ENCODE measurements around the gene HDAC7.

HDAC7 gene

GRCh38 chr12:47858511-47859266, 39.0 kb upstream of the HDAC7 start:
- Histone ChIP-seq H3K27me3 (ENCODE audit: control insufficient read depth, insufficient read depth, low read length) (no peaks in the 10 kb centered on the region), H3K9ac (ENCODE audit: low read depth, low read length) (no peak overlapping the region), H3K36me3 (ENCODE audit: insufficient read depth, low read length) (peaks cover 14% of the 10 kb centered on the region)

GRCh38 chr12:47856721-47857575, 37.2 kb upstream of the HDAC7 start:
- Histone ChIP-seq H3K9ac (ENCODE audit: low read depth, low read length) (no peak overlapping the region), H3K4me3 (ENCODE audit: low read length) (no peak overlapping the region), H3K4me2 (ENCODE audit: low read length) (no peak overlapping the region), H3K36me3 (ENCODE audit: insufficient read depth, low read length) (peaks cover 14% of the 10 kb centered on the region), H3K27me3 (ENCODE audit: control insufficient read depth, insufficient read depth, low read length) (no peaks in the 10 kb centered on the region), H3K4me1 (ENCODE audit: control insufficient read depth, insufficient read depth, low read length) (no peaks in the 10 kb centered on the region), H3K9me3 (replicated peaks; ENCODE audit: low read length) (no peaks in the 10 kb centered on the region)

More at GRCh38 chr12:47858511-47859266, 39.0 kb upstream of the HDAC7 start:
- no peaks in the 10 kb centered on the region for H3K9me3 ChIP-seq (replicated peaks; ENCODE audit: low read length)
- no peak overlapping the region for H3K4me2 ChIP-seq (ENCODE audit: low read length)
- H3K4me3 ChIP-seq (ENCODE audit: low read length), result no peak overlapping the region
- H3K4me1 ChIP-seq (ENCODE audit: control insufficient read depth, insufficient read depth, low read length), result no peaks in the 10 kb centered on the region

- Histone ChIP-seq H3K27me3 (ENCODE audit: control insufficient read depth, insufficient read depth, low read length) (no peaks in the 10 kb centered on the region), H3K36me3 (ENCODE audit: insufficient read depth, low read length) (peaks cover 11% of the 10 kb centered on the region), H3K9me3 (replicated peaks; ENCODE audit: low read length) (no peaks in the 10 kb centered on the region), H3K4me1 (ENCODE audit: control insufficient read depth, insufficient read depth, low read length) (peaks cover 3% of the 10 kb centered on the region), H3K4me2 (ENCODE audit: low read length) (no peak overlapping the region), H3K9ac (ENCODE audit: low read depth, low read length) (no peak overlapping the region), H3K4me3 (ENCODE audit: low read length) (no peak overlapping the region)
Measured at GRCh38 chr12:47856094-47856493, 36.4 kb upstream of the HDAC7 start.

- H3K4me1 ChIP-seq (ENCODE audit: control insufficient read depth, insufficient read depth, low read length), result peaks cover 3% of the 10 kb centered on the region
- no peak overlapping the region for H3K4me3 ChIP-seq (ENCODE audit: low read length)
- no peaks in the 10 kb centered on the region for H3K9me3 ChIP-seq (replicated peaks; ENCODE audit: low read length)
- H3K27me3 ChIP-seq (ENCODE audit: control insufficient read depth, insufficient read depth, low read length), result no peaks in the 10 kb centered on the region
- no peak overlapping the region for H3K4me2 ChIP-seq (ENCODE audit: low read length)
- peaks cover 11% of the 10 kb centered on the region for H3K36me3 ChIP-seq (ENCODE audit: insufficient read depth, low read length)
- H3K9ac ChIP-seq (ENCODE audit: low read depth, low read length), result no peak overlapping the region
Measured at GRCh38 chr12:47855502-47855901, 35.8 kb upstream of the HDAC7 start.

GRCh38 chr12:47854531-47854930, 34.8 kb upstream of the HDAC7 start:
- Histone ChIP-seq H3K9me3 (replicated peaks; ENCODE audit: low read length) (no peaks in the 10 kb centered on the region), H3K4me2 (ENCODE audit: low read length) (no peak overlapping the region), H3K27me3 (ENCODE audit: control insufficient read depth, insufficient read depth, low read length) (no peaks in the 10 kb centered on the region), H3K36me3 (ENCODE audit: insufficient read depth, low read length) (peaks cover 11% of the 10 kb centered on the region), H3K9ac (ENCODE audit: low read depth, low read length) (no peak overlapping the region), H3K4me1 (ENCODE audit: control insufficient read depth, insufficient read depth, low read length) (peaks cover 3% of the 10 kb centered on the region), H3K4me3 (ENCODE audit: low read length) (no peak overlapping the region)

- Histone ChIP-seq H3K36me3 (ENCODE audit: insufficient read depth, low read length) (peaks cover 11% of the 10 kb centered on the region), H3K4me3 (ENCODE audit: low read length) (no peak overlapping the region), H3K27me3 (ENCODE audit: control insufficient read depth, insufficient read depth, low read length) (no peaks in the 10 kb centered on the region), H3K9me3 (replicated peaks; ENCODE audit: low read length) (no peaks in the 10 kb centered on the region), H3K9ac (ENCODE audit: low read depth, low read length) (no peak overlapping the region), H3K4me1 (ENCODE audit: control insufficient read depth, insufficient read depth, low read length) (peaks cover 3% of the 10 kb centered on the region), H3K4me2 (ENCODE audit: low read length) (no peak overlapping the region)
Measured at GRCh38 chr12:47852096-47852571, 32.4 kb upstream of the HDAC7 start.

GRCh38 chr12:47851303-47851952, 31.7 kb upstream of the HDAC7 start:
- H3K4me3 ChIP-seq (ENCODE audit: low read length), result no peak overlapping the region
- H3K36me3 ChIP-seq (ENCODE audit: insufficient read depth, low read length), result peaks cover 11% of the 10 kb centered on the region
- H3K4me2 ChIP-seq (ENCODE audit: low read length), result no peak overlapping the region
- H3K27me3 ChIP-seq (ENCODE audit: control insufficient read depth, insufficient read depth, low read length), result no peaks in the 10 kb centered on the region
- no peak overlapping the region for H3K9ac ChIP-seq (ENCODE audit: low read depth, low read length)
- peaks cover 3% of the 10 kb centered on the region for H3K4me1 ChIP-seq (ENCODE audit: control insufficient read depth, insufficient read depth, low read length)
- no peaks in the 10 kb centered on the region for H3K9me3 ChIP-seq (replicated peaks; ENCODE audit: low read length)

GRCh38 chr12:47850153-47851084, 30.7 kb upstream of the HDAC7 start:
- Histone ChIP-seq H3K9ac (ENCODE audit: low read depth, low read length) (no peak overlapping the region), H3K9me3 (replicated peaks; ENCODE audit: low read length) (no peaks in the 10 kb centered on the region), H3K4me2 (ENCODE audit: low read length) (no peak overlapping the region), H3K36me3 (ENCODE audit: insufficient read depth, low read length) (peaks cover 9% of the 10 kb centered on the region), H3K4me3 (ENCODE audit: low read length) (no peak overlapping the region), H3K27me3 (ENCODE audit: control insufficient read depth, insufficient read depth, low read length) (no peaks in the 10 kb centered on the region), H3K4me1 (ENCODE audit: control insufficient read depth, insufficient read depth, low read length) (peaks cover 3% of the 10 kb centered on the region)

GRCh38 chr12:47849261-47849660, 29.6 kb upstream of the HDAC7 start:
- no peak overlapping the region for H3K4me3 ChIP-seq (ENCODE audit: low read length)
- no peaks in the 10 kb centered on the region for H3K27me3 ChIP-seq (ENCODE audit: control insufficient read depth, insufficient read depth, low read length)
- H3K4me1 ChIP-seq (ENCODE audit: control insufficient read depth, insufficient read depth, low read length), result peaks cover 6% of the 10 kb centered on the region
- no peaks in the 10 kb centered on the region for H3K9me3 ChIP-seq (replicated peaks; ENCODE audit: low read length)
- peaks cover 5% of the 10 kb centered on the region for H3K36me3 ChIP-seq (ENCODE audit: insufficient read depth, low read length)
- no peak overlapping the region for H3K9ac ChIP-seq (ENCODE audit: low read depth, low read length)
- no peak overlapping the region for H3K4me2 ChIP-seq (ENCODE audit: low read length)

GRCh38 chr12:47848853-47849252, 29.1 kb upstream of the HDAC7 start:
- Histone ChIP-seq H3K4me2 (ENCODE audit: low read length) (no peak overlapping the region), H3K36me3 (ENCODE audit: insufficient read depth, low read length) (peaks cover 3% of the 10 kb centered on the region), H3K4me1 (ENCODE audit: control insufficient read depth, insufficient read depth, low read length) (peaks cover 6% of the 10 kb centered on the region), H3K9ac (ENCODE audit: low read depth, low read length) (no peak overlapping the region), H3K9me3 (replicated peaks; ENCODE audit: low read length) (no peaks in the 10 kb centered on the region), H3K27me3 (ENCODE audit: control insufficient read depth, insufficient read depth, low read length) (no peaks in the 10 kb centered on the region), H3K4me3 (ENCODE audit: low read length) (no peak overlapping the region)

Data from skeletal muscle satellite cell (primary cell).